DND-41 (cell line): ENCODE results near the gene RASAL2.

Experiments
- CTCF ChIP-seq: IDR thresholded peaks from 2 replicates; pipeline ENCODE4 v1.5.1; 2012; ENCODE audit warnings: borderline replicate concordance, low read length, moderate library complexity, mild to moderate bottlenecking; ENCODE audit not compliant: poor library complexity, severe bottlenecking; ENCODE audit errors: extremely low read depth
- EZH2 ChIP-seq: IDR thresholded peaks from 3 replicates; pipeline ENCODE4 v1.6.1; 2012; ENCODE audit warnings: borderline replicate concordance, low read depth, mild to moderate bottlenecking, moderate library complexity, low read length, inconsistent platforms; ENCODE audit not compliant: severe bottlenecking

- TF ChIP-seq EZH2 (no peak), CTCF (no peak)
Observed at GRCh38 chr1:178142806-178143205, 48.9 kb downstream of the RASAL2 start.
